Mesendoderm (in vitro differentiated cells): ENCODE results near the gene ABHD17A. TPM values are rescaled to one million over a fixed set of nuclear protein-coding genes. Genes with fewer than 3 reads are reported as not detected.
A peak's percentile ranks its signal among the peaks of the same experiment; 100 is the strongest.
"Not testable (repeated sequence)": the region's sequence is repeated elsewhere in the genome, so short reads cannot be mapped to it uniquely, and the experiment has no call there.

Source experiments
- DNase-seq: peaks from one replicate; pipeline ENCODE4 v3.0.0; 2013
- H2AK5ac ChIP-seq: 2 replicates; pipeline ENCODE4 v1.6.1; 2013; ENCODE audit warnings: low read length, inconsistent platforms
- H2BK120ac ChIP-seq: 2 replicates; pipeline ENCODE4 v1.6.1; 2013; ENCODE audit warnings: low read depth, mild to moderate bottlenecking, low read length, moderate library complexity, mixed read lengths
- H2BK15ac ChIP-seq: replicated peaks from 2 replicates; pipeline ENCODE4 v1.6.1; 2013; ENCODE audit warnings: low read depth, mild to moderate bottlenecking, moderate library complexity
- H2BK5ac ChIP-seq: 2 replicates; pipeline ENCODE4 v1.6.1; 2013; ENCODE audit warnings: low read length, inconsistent platforms
- H3K18ac ChIP-seq: 2 replicates; pipeline ENCODE4 v1.6.1; 2013; ENCODE audit warnings: mild to moderate bottlenecking, low read length, mixed read lengths
- H3K23ac ChIP-seq: one replicate; pipeline ENCODE4 v1.6.1; 2013; ENCODE audit warnings: low read length
- H3K27ac ChIP-seq: 2 replicates; pipeline ENCODE4 v1.5.1; 2013; ENCODE audit warnings: low read depth, mild to moderate bottlenecking, inconsistent platforms, low read length, moderate library complexity
- H3K27me3 ChIP-seq: 2 replicates; pipeline ENCODE4 v1.6.1; 2013; ENCODE audit warnings: low read length, control low read depth, mild to moderate bottlenecking, inconsistent platforms; ENCODE audit not compliant: insufficient read depth, poor library complexity
- H3K36me3 ChIP-seq: 2 replicates; pipeline ENCODE4 v1.6.1; 2013; ENCODE audit warnings: low read length, inconsistent platforms; ENCODE audit not compliant: control insufficient read depth, insufficient read depth
- H3K4ac ChIP-seq: one replicate; pipeline ENCODE4 v1.6.1; 2013; ENCODE audit warnings: low read depth, mild to moderate bottlenecking, low read length, moderate library complexity
- H3K4me1 ChIP-seq: 2 replicates; pipeline ENCODE4 v1.6.1; 2013; ENCODE audit warnings: low read depth, low read length, inconsistent platforms; ENCODE audit not compliant: control insufficient read depth
- H3K4me2 ChIP-seq: 2 replicates; pipeline ENCODE4 v1.6.1; 2013; ENCODE audit warnings: low read length
- H3K4me3 ChIP-seq: 2 replicates; pipeline ENCODE4 v1.5.1; 2013; ENCODE audit warnings: mild to moderate bottlenecking, low read length
- H3K56ac ChIP-seq: one replicate; pipeline ENCODE4 v1.6.1; 2013; ENCODE audit warnings: low read length
- H3K79me1 ChIP-seq: 2 replicates; pipeline ENCODE4 v1.6.1; 2013; ENCODE audit warnings: low read length, inconsistent platforms
- H3K79me2 ChIP-seq: 2 replicates; pipeline ENCODE4 v1.6.1; 2013; ENCODE audit warnings: mild to moderate bottlenecking, low read length; ENCODE audit not compliant: control insufficient read depth, insufficient read depth
- H3K9ac ChIP-seq: 2 replicates; pipeline ENCODE4 v1.6.1; 2013; ENCODE audit warnings: low read length, inconsistent platforms
- H4K5ac ChIP-seq: one replicate; pipeline ENCODE4 v1.6.1; 2013; ENCODE audit warnings: low read length
- H4K8ac ChIP-seq: one replicate; pipeline ENCODE4 v1.6.1; 2013; ENCODE audit warnings: low read depth, mild to moderate bottlenecking, control low read depth, low read length, moderate library complexity
- WGBS: extraction: QIAGEN DNeasy Blood & Tissue Kit; methylation state at CpG from one replicate; pipeline ENCODE4 v1.1.7; 2013; ENCODE audit warnings: low lambda C conversion rate, missing lambda C conversion rate; ENCODE audit not compliant: insufficient coverage; ENCODE audit errors: extremely low coverage; 5-methylcytosine and 5-hydroxymethylcytosine counted together
- polyA plus RNA-seq, 2 experiments: library from polyadenylated mRNA; stranded (reverse); fragments of 200-250 nt; gene quantifications; one replicate each; pipeline ENCODE4 v1.2.3, GENCODE V29; 2013

Gene ABHD17A
- polyA plus RNA-seq (2013, experiment 1 of 2): 33.9 TPM
- polyA plus RNA-seq (2013, experiment 2 of 2): 34.1 TPM

- peak within 1 kb of the TSS; percentile 43 for H3K18ac ChIP-seq
- not testable (repeated sequence) for H3K4ac ChIP-seq, H4K5ac ChIP-seq, H3K36me3 ChIP-seq, H2AK5ac ChIP-seq, H2BK15ac ChIP-seq, H2BK120ac ChIP-seq, H3K27ac ChIP-seq, H3K27me3 ChIP-seq, H3K23ac ChIP-seq, H3K4me1 ChIP-seq, H4K8ac ChIP-seq, H2BK5ac ChIP-seq
- peak within 1 kb of the TSS; percentile 92 for H3K56ac ChIP-seq
- peaks cover 23% of the 10 kb centered on the region for H3K79me1 ChIP-seq
- peak within 1 kb of the TSS; percentile 89 for H3K9ac ChIP-seq
- peak; percentile 95 for DNase-seq
- H3K79me2 ChIP-seq: peaks cover 28% of the 10 kb centered on the region
- WGBS: no CpG with 5 or more reads among the region's 46 CpGs
- peak within 1 kb of the TSS; percentile 93 for H3K4me2 ChIP-seq
- H3K4me3 ChIP-seq: peak within 1 kb of the TSS; percentile 90
Measured at GRCh38 chr19:1885398-1886119, at the start of gene ABHD17A. Gene ABHD17A, minus strand, starts transcription at chr19:1885496. Its CDS starts 3,930 bp downstream, at chr19:1881566.

GRCh38 chr19:1933942-1934341 is 48.6 kb upstream of the ABHD17A start:
- H3K27ac ChIP-seq: no peak overlapping the region
- H3K79me1 ChIP-seq: no peaks in the 10 kb centered on the region
- H4K8ac ChIP-seq: no peak overlapping the region
- no peaks in the 10 kb centered on the region for H3K79me2 ChIP-seq
- no peak overlapping the region for H3K4me3 ChIP-seq
- H2AK5ac ChIP-seq: no peak overlapping the region
- H3K23ac ChIP-seq: no peak overlapping the region
- no peak for DNase-seq
- no peak overlapping the region for H3K9ac ChIP-seq
- no peak overlapping the region for H2BK120ac ChIP-seq
- H3K4me2 ChIP-seq: no peak overlapping the region
- no peak overlapping the region for H2BK15ac ChIP-seq
- H3K4me1 ChIP-seq: no peaks in the 10 kb centered on the region
- no peak overlapping the region for H3K18ac ChIP-seq
- H3K56ac ChIP-seq: no peak overlapping the region
- no peak overlapping the region for H4K5ac ChIP-seq
- no CpG with 5 or more reads among the region's 8 CpGs for WGBS
- H2BK5ac ChIP-seq: no peak overlapping the region
- no peaks in the 10 kb centered on the region for H3K27me3 ChIP-seq
- H3K36me3 ChIP-seq: no peaks in the 10 kb centered on the region
- H3K4ac ChIP-seq: no peak overlapping the region

- no peak overlapping the region for H2BK15ac ChIP-seq
- H4K8ac ChIP-seq: no peak overlapping the region
- H3K56ac ChIP-seq: no peak overlapping the region
- no peak overlapping the region for H3K18ac ChIP-seq
- WGBS: no CpG with 5 or more reads among the region's 7 CpGs
- no peak overlapping the region for H2BK5ac ChIP-seq
- no peaks in the 10 kb centered on the region for H3K27me3 ChIP-seq
- H3K79me1 ChIP-seq: no peaks in the 10 kb centered on the region
- no peak for DNase-seq
- H3K9ac ChIP-seq: no peak overlapping the region
- H3K79me2 ChIP-seq: no peaks in the 10 kb centered on the region
- no peaks in the 10 kb centered on the region for H3K36me3 ChIP-seq
- H4K5ac ChIP-seq: no peak overlapping the region
- no peak overlapping the region for H2AK5ac ChIP-seq
- H3K4me2 ChIP-seq: no peak overlapping the region
- no peak overlapping the region for H3K23ac ChIP-seq
- no peak overlapping the region for H3K27ac ChIP-seq
- no peak overlapping the region for H3K4ac ChIP-seq
- H3K4me3 ChIP-seq: no peak overlapping the region
- no peak overlapping the region for H2BK120ac ChIP-seq
- no peaks in the 10 kb centered on the region for H3K4me1 ChIP-seq
Measured at GRCh38 chr19:1933244-1933643, 47.9 kb upstream of the ABHD17A start.

- no peak overlapping the region for H3K4me3 ChIP-seq
- H2BK120ac ChIP-seq: no peak overlapping the region
- H3K79me1 ChIP-seq: no peaks in the 10 kb centered on the region
- H3K18ac ChIP-seq: no peak overlapping the region
- no peak overlapping the region for H2BK5ac ChIP-seq
- H3K56ac ChIP-seq: no peak overlapping the region
- no peak overlapping the region for H4K8ac ChIP-seq
- H3K4me2 ChIP-seq: no peak overlapping the region
- H4K5ac ChIP-seq: no peak overlapping the region
- no peak for DNase-seq
- no peak overlapping the region for H2AK5ac ChIP-seq
- no peak overlapping the region for H3K23ac ChIP-seq
- H3K27me3 ChIP-seq: no peaks in the 10 kb centered on the region
- H3K4me1 ChIP-seq: no peaks in the 10 kb centered on the region
- H3K4ac ChIP-seq: no peak overlapping the region
- H2BK15ac ChIP-seq: no peak overlapping the region
- H3K27ac ChIP-seq: no peak overlapping the region
- no peaks in the 10 kb centered on the region for H3K36me3 ChIP-seq
- WGBS: no CpG with 5 or more reads among the region's 8 CpGs
- H3K9ac ChIP-seq: no peak overlapping the region
- H3K79me2 ChIP-seq: no peaks in the 10 kb centered on the region
Measured at GRCh38 chr19:1932395-1932794, 47.1 kb upstream of the ABHD17A start.

- Histone ChIP-seq H2AK5ac (no peak overlapping the region), H3K23ac (no peak overlapping the region), H3K27ac (no peak overlapping the region), H2BK120ac (no peak overlapping the region), H3K27me3 (no peaks in the 10 kb centered on the region), H3K4me3 (no peak overlapping the region), H3K56ac (no peak overlapping the region), H3K4me2 (no peak overlapping the region), H3K4me1 (no peaks in the 10 kb centered on the region), H3K4ac (no peak overlapping the region), H3K79me2 (no peaks in the 10 kb centered on the region), H2BK15ac (no peak overlapping the region), H3K9ac (no peak overlapping the region), H3K18ac (no peak overlapping the region), H4K5ac (no peak overlapping the region), H2BK5ac (no peak overlapping the region), H3K36me3 (no peaks in the 10 kb centered on the region), H4K8ac (no peak overlapping the region), H3K79me1 (no peaks in the 10 kb centered on the region)
- WGBS: no CpG with 5 or more reads among the region's 1 CpG
- no peak for DNase-seq
Measured at GRCh38 chr19:1931445-1931844, 46.1 kb upstream of the ABHD17A start.
